MM.1S (cell line): ENCODE results near the gene TUBGCP3.

ENCODE experiments used
- DNase-seq: peaks from one replicate; pipeline ENCODE4 v3.0.0-alpha.2; 2015
- H2AFZ ChIP-seq: fragments of 300-600 bp; sonication (generic); 2 replicates; pipeline ENCODE4 v1.6.0; 2016; ENCODE audit warnings: antibody characterized with exemption, low read length
- H3F3A ChIP-seq: fragments of 300-600 bp; sonication (generic); 2 replicates; pipeline ENCODE4 v1.6.1; 2016; ENCODE audit warnings: mild to moderate bottlenecking, antibody characterized with exemption, low read length, moderate library complexity, mixed read lengths; ENCODE audit not compliant: insufficient read depth
- H3K27ac ChIP-seq: fragments of 300-600 bp; sonication (generic); 2 replicates; pipeline ENCODE4 v1.5.1; 2016; ENCODE audit warnings: mild to moderate bottlenecking, low read length
- H3K27me3 ChIP-seq: fragments of 300-600 bp; sonication (generic); replicated peaks from 2 replicates; pipeline ENCODE4 v1.6.0; 2016; ENCODE audit warnings: low read length; ENCODE audit not compliant: insufficient read depth
- H3K36me3 ChIP-seq: fragments of 300-600 bp; sonication (generic); replicated peaks from 2 replicates; pipeline ENCODE4 v1.6.1; 2016; ENCODE audit warnings: mild to moderate bottlenecking, low read length, mixed read lengths; ENCODE audit not compliant: insufficient read depth
- H3K4me1 ChIP-seq: fragments of 300-600 bp; sonication (generic); 2 replicates; pipeline ENCODE4 v1.6.1; 2016; ENCODE audit warnings: low read length, mixed read lengths
- H3K4me2 ChIP-seq: fragments of 300-600 bp; sonication (generic); 2 replicates; pipeline ENCODE4 v1.6.0; 2016; ENCODE audit warnings: low read depth, low read length
- H3K4me3 ChIP-seq: fragments of 300-600 bp; sonication (generic); 2 replicates; pipeline ENCODE4 v1.5.1; 2016; ENCODE audit warnings: low read length, mixed read lengths
- H3K79me2 ChIP-seq: fragments of 300-600 bp; sonication (generic); 2 replicates; pipeline ENCODE4 v1.6.1; 2016; ENCODE audit warnings: mixed run types, low read length, mixed read lengths
- H3K9ac ChIP-seq: fragments of 300-600 bp; sonication (generic); 2 replicates; pipeline ENCODE4 v1.6.1; 2016; ENCODE audit warnings: low read length, mixed read lengths
- H3K9me2 ChIP-seq: fragments of 300-600 bp; sonication (generic); replicated peaks from 2 replicates; pipeline ENCODE4 v1.6.1; 2016; ENCODE audit warnings: mild to moderate bottlenecking, low read length, mixed read lengths; ENCODE audit not compliant: insufficient read depth
- H3K9me3 ChIP-seq: fragments of 300-600 bp; sonication (generic); replicated peaks from 2 replicates; pipeline ENCODE4 v1.6.1; 2016; ENCODE audit warnings: mild to moderate bottlenecking, low read length, mixed read lengths; ENCODE audit not compliant: insufficient read depth
- H4K20me1 ChIP-seq: fragments of 300-600 bp; sonication (generic); 2 replicates; pipeline ENCODE4 v1.6.1; 2016; ENCODE audit warnings: mild to moderate bottlenecking, low read length, moderate library complexity, mixed read lengths; ENCODE audit not compliant: insufficient read depth
- EZH2 ChIP-seq: fragments of 300-600 bp; sonication (generic); optimal IDR thresholded peaks from 2 replicates; pipeline ENCODE3; 2017; ENCODE audit warnings: low read depth, mild to moderate bottlenecking, antibody characterized with exemption, low read length, mixed read lengths
- EZH2phosphoT487 ChIP-seq: fragments of 300-600 bp; sonication (generic); IDR thresholded peaks from 2 replicates; pipeline ENCODE4 v1.6.1; 2018; ENCODE audit warnings: antibody characterized with exemption, low read length
- TF ChIP-seq, protein P1 (sequence below): fragments of 300-600 bp; sonication (generic); IDR thresholded peaks from 2 replicates; pipeline ENCODE4 v1.5.1; 2016; ENCODE audit warnings: antibody characterized with exemption, low read length, mixed read lengths

The TUBGCP3 gene

DNA sequence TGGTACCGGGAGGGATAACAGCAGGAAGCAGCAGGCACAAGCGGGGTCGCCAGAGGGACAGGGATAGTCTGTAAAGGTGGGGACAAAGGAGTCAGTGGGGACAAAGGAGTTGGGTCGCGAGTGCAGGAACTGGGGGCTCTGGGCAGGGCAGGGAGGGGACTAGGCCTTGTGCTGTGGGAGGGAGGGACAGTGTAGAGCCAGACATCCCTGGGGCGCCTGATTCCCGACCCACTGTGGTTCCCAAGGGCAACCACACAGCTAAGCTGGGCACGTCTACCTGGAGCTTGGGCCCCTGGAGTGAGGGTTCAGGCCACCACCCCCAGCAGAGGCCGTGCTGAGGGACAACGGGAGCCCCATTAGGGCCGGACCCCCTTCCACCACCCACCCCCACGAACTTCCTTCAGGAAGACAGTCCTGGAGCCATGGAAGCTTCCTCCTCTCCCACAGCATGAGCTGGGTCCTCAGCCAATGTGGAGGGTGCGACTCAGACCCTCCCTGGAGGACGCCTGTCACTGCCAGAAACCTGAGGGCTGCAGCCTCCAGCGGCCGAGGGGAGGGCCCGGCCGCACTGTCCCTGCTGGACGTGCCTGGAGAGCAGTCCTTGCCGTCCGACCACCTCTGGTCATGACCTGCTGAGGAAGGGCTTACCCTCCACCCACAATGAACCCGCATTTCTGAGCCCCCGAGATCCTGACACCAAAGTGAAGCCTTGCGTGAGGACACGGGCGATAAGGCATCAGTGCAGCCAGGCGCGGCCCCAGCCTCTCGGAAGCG, 133.9 kb downstream of the TUBGCP3 start:
- H3K4me2 ChIP-seq: no peak overlapping the region
- peaks cover 30% of the 10 kb centered on the region for H3K27me3 ChIP-seq
- no peak overlapping the region for H3K9ac ChIP-seq
- H3K79me2 ChIP-seq: no peaks in the 10 kb centered on the region
- DNase-seq: no peak
- no peak overlapping the region for H3K4me3 ChIP-seq
- H3F3A ChIP-seq: peaks cover 6% of the 10 kb centered on the region; the same call in 1 of the 2 replicates
- H3K27ac ChIP-seq: no peak overlapping the region
- H2AFZ ChIP-seq: no peak overlapping the region
- H3K36me3 ChIP-seq: no peaks in the 10 kb centered on the region
- H3K9me3 ChIP-seq: no peaks in the 10 kb centered on the region
- H3K4me1 ChIP-seq: peaks cover 14% of the 10 kb centered on the region
- H3K9me2 ChIP-seq: no peaks in the 10 kb centered on the region
- TF ChIP-seq, protein P1, sequence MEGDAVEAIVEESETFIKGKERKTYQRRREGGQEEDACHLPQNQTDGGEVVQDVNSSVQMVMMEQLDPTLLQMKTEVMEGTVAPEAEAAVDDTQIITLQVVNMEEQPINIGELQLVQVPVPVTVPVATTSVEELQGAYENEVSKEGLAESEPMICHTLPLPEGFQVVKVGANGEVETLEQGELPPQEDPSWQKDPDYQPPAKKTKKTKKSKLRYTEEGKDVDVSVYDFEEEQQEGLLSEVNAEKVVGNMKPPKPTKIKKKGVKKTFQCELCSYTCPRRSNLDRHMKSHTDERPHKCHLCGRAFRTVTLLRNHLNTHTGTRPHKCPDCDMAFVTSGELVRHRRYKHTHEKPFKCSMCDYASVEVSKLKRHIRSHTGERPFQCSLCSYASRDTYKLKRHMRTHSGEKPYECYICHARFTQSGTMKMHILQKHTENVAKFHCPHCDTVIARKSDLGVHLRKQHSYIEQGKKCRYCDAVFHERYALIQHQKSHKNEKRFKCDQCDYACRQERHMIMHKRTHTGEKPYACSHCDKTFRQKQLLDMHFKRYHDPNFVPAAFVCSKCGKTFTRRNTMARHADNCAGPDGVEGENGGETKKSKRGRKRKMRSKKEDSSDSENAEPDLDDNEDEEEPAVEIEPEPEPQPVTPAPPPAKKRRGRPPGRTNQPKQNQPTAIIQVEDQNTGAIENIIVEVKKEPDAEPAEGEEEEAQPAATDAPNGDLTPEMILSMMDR: no peak
- no peak for TF ChIP-seq EZH2phosphoT487
- TF ChIP-seq EZH2: no peak
- H4K20me1 ChIP-seq: no peaks in the 10 kb centered on the region

DNA sequence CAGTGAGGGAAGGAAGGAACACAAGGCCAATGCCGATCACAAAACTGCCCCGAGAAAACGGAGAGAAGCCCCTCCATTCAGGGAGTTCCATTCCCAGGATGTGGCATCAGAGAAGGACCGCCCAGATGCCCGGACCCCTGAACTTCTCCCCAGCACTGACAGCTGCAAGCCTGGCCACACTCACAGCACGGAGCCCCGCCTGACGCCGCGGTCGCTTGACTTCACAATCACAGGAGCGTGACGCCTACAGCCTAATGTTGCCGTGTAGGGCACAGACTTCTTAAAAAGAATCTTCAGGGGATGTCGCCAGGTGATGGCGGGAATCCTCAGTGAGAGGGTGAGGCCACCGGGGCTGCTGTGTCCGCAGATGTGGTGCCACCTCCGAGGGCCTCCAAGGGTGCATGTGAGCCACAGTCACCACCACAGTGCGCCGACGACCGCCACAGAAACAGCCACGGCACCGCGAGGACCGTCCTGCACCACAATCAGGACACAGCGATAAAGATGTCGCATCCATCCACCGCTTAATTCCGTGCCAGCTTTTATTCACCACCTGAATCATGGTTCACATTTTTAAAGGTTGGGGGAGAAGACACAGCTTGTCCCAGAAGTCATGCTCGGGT, 134.6 kb downstream of the TUBGCP3 start:
- Histone ChIP-seq H3K36me3 (no peaks in the 10 kb centered on the region), H3K9me3 (no peaks in the 10 kb centered on the region), H3K9me2 (no peaks in the 10 kb centered on the region), H3K27ac (no peak overlapping the region), H2AFZ (no peak overlapping the region), H3K79me2 (no peaks in the 10 kb centered on the region), H3K4me3 (no peak overlapping the region), H3K4me1 (peaks cover 14% of the 10 kb centered on the region), H3K9ac (no peak overlapping the region), H4K20me1 (no peaks in the 10 kb centered on the region), H3K27me3 (peaks cover 37% of the 10 kb centered on the region), H3K4me2 (no peak overlapping the region), H3F3A (peaks cover 6% of the 10 kb centered on the region; the same call in 1 of the 2 replicates)
- TF ChIP-seq EZH2: no peak
- TF ChIP-seq EZH2phosphoT487: no peak
- TF ChIP-seq, protein P1: no peak
- DNase-seq: no peak

DNA sequence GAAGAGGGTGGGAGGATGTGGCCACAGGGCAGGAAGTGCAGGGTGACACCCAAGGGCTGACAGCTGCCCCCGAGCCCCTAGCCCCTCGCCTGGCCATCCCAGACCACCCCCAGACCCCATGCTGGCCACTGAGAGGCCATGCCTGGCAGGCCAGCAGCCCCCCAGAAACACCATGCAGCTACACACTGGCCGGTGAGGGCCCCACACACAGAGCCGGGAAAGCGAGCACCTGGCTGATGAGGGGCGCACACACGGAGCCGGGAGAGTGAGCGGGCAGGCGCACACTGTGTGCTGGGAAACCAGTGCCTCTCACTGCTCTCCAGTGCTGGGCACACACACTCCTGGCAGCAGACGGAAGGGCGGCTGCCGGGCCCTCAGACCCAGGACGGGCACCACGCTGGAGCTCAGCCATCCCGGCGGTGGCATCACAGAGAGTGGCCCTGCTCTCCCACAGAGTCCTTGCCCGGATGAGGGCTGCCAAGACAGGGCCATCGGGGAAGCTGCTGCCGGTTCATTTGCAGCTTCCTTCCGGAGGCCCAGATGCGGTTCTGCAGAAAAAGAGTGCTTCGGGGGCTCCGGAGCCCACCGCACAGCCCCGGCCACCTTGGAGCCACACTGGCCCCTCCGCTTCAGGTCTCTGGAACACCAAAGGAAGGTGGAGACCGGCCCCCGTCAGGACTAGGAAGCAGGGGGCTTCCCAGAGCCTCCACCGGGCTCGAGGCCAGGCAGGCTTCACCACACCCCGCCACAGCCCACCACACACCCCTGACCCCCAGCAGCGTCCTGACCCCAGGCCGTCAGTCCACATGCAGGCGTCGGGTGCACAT, 135.4 kb downstream of the TUBGCP3 start:
- Histone ChIP-seq H3K4me1 (peaks cover 9% of the 10 kb centered on the region), H3K9me3 (no peaks in the 10 kb centered on the region), H3K27me3 (peaks cover 44% of the 10 kb centered on the region), H3K9ac (no peak overlapping the region), H3F3A (peaks cover 6% of the 10 kb centered on the region; the same call in 1 of the 2 replicates), H4K20me1 (no peaks in the 10 kb centered on the region), H2AFZ (no peak overlapping the region), H3K9me2 (no peaks in the 10 kb centered on the region), H3K4me3 (no peak overlapping the region), H3K27ac (no peak overlapping the region), H3K36me3 (no peaks in the 10 kb centered on the region), H3K4me2 (no peak overlapping the region), H3K79me2 (no peaks in the 10 kb centered on the region)
- no peak for DNase-seq
- no peak for TF ChIP-seq EZH2phosphoT487
- TF ChIP-seq EZH2: no peak
- TF ChIP-seq, protein P1: no peak
